ENCODE measurements around the gene PTGR3.

DNA sequence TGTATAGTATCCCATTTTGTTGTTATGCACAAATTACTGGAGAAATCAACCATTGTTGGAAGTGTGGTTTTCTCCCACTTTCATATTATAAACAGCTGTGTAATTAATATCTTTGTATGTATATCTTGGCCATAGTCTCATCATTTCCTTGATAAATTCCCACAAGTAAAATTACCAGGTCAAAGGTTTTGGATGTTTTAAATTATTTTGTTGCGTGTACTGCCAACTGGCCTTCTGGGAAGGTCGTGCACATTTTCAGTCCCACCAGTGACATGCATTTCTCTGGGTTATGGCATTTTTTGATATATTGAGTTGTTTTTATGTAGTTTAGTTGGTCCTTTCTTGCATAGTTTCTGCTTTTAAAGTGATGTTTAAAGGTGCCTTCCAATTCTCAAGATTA is 43.2 kb upstream of the PTGR3 start:
- TF ChIP-seq, protein P1, sequence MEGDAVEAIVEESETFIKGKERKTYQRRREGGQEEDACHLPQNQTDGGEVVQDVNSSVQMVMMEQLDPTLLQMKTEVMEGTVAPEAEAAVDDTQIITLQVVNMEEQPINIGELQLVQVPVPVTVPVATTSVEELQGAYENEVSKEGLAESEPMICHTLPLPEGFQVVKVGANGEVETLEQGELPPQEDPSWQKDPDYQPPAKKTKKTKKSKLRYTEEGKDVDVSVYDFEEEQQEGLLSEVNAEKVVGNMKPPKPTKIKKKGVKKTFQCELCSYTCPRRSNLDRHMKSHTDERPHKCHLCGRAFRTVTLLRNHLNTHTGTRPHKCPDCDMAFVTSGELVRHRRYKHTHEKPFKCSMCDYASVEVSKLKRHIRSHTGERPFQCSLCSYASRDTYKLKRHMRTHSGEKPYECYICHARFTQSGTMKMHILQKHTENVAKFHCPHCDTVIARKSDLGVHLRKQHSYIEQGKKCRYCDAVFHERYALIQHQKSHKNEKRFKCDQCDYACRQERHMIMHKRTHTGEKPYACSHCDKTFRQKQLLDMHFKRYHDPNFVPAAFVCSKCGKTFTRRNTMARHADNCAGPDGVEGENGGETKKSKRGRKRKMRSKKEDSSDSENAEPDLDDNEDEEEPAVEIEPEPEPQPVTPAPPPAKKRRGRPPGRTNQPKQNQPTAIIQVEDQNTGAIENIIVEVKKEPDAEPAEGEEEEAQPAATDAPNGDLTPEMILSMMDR (conservative IDR thresholded peaks at IDR 0.05; ENCODE audit: low read length) = no peak
- TF ChIP-seq EZH2phosphoT487 (IDR thresholded peaks at IDR 0.05; ENCODE audit: borderline replicate concordance, low read depth, low read length) = no peak

Measured in OCI-LY7 (cell line).